SU-DHL-6 (cell line): ENCODE results near the gene ACVRL1.

Experiments used
- CTCF ChIP-seq: fragments of 200-600 bp; sonication (generic); IDR thresholded peaks from one replicate; pipeline ENCODE4 v1.5.1; 2017; ENCODE audit warnings: antibody characterized with exemption, mild to moderate bottlenecking, low read length, moderate library complexity; ENCODE audit not compliant: insufficient read depth, poor library complexity, severe bottlenecking
- EZH2phosphoT487 ChIP-seq: fragments of 200-600 bp; sonication (generic), shearing (Covaris generic); conservative IDR thresholded peaks from 2 replicates; pipeline ENCODE4 v1.6.1; 2018; ENCODE audit warnings: mild to moderate bottlenecking, antibody characterized with exemption, low read length, moderate library complexity, mixed read lengths

DNA sequence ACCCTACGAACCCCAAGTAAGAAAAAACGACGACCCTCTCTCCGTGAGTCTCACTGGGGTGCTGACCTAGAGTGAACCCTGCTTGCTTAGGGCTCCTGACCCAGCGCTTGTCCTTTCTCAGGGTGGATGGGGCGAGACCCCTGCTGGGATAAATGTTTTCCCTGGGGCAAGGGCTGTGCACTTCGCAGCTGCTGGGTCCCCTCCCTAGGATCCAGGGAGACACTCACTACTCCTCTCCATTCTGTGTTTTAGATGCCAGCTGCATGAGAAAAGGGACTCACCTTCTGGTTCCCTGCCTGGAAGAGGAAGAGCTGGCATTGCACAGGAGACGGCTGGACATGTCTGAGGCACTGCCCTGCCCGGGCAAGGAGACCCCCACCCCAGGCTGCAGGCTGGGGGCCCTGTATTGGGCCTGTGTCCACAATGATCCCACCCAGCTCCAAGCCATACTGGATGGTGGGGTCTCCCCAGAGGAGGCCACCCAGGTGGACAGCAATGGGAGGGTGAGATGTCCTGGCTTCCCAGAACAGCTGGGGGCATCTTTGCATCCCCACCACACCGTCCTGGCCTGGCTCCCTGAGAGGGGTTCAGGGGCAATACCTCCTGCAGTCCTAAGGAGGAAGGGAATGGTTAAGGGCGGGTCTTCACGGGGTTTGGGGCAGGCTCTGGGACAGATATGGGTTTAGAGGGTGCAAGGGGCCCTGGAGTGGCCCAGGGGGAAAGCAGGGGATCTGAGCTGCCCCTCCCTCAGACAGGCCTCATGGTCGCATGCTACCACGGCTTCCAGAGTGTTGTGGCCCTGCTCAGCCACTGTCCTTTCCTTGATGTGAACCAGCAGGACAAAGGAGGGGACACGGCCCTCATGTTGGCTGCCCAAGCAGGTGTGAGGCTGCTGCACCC lies 18.7 kb upstream of the ACVRL1 start:
- TF ChIP-seq CTCF (no peak), EZH2phosphoT487 (no peak)
